Endothelial cell of umbilical vein (primary cell): Measurements from ENCODE around the gene ABAT. TPM values are rescaled to one million over a fixed set of nuclear protein-coding genes. Genes with fewer than 3 reads are reported as not detected.

Source experiments
- BruUV-seq: library from RNA; stranded (reverse); fragments of 400-500 nt; replicated peaks from 2 replicates; lab custom pipeline; 2021; lab: Mats Ljungman, UMichigan
- CTCF ChIA-PET: fragments of 300-600, 350-600 bp; sonication (Branson Sonifier 250); formaldehyde crosslinking; loops from one replicate; lab custom pipeline; 2021; ENCODE audit warnings: antibody characterized with exemption, inconsistent platforms; lab: Charles Lee
- POLR2A ChIA-PET: fragments of 300-600, 350-600 bp; sonication (Branson Sonifier 250); formaldehyde crosslinking; loops from one replicate; lab custom pipeline; 2021; ENCODE audit warnings: antibody characterized with exemption, inconsistent platforms; lab: Charles Lee
- DNase-seq: peaks from one replicate; pipeline ENCODE4 v3.0.0-alpha.2; 2011; ENCODE audit warnings: low read depth, low spot score
- FAIRE-seq: peaks from 2 replicates; lab custom pipeline; 2011; peaks lifted over from hg19 to GRCh38; lab: Jason Lieb, UNC
- H2AFZ ChIP-seq: 2 replicates; pipeline ENCODE4 v1.6.0; 2012; ENCODE audit warnings: low read depth, low read length, control low read depth, inconsistent platforms
- H3K27ac ChIP-seq: 2 replicates; pipeline ENCODE4 v1.5.1; 2011; ENCODE audit warnings: low read depth, mild to moderate bottlenecking, control low read depth, low read length, moderate library complexity; ENCODE audit not compliant: insufficient read depth
- H3K27me3 ChIP-seq, 2 experiments: 2 replicates each; pipeline versions ENCODE4 v1.6.0 to v1.6.1; 2011; ENCODE audit warnings: low read length in 2 of 2, mixed read lengths in 1 of 2; ENCODE audit not compliant: control insufficient read depth in 2 of 2, insufficient read depth in 2 of 2
- H3K36me3 ChIP-seq, 2 experiments: 2 replicates in 1 of 2; 3 replicates in 1 of 2; pipeline ENCODE4 v1.5.1; 2011; ENCODE audit warnings: low read length in 2 of 2, mild to moderate bottlenecking in 1 of 2, moderate library complexity in 1 of 2; ENCODE audit not compliant: control insufficient read depth in 2 of 2, insufficient read depth in 2 of 2; ENCODE audit errors: extremely low read depth in 1 of 2
- H3K4me1 ChIP-seq: 3 replicates; pipeline ENCODE4 v1.5.1; 2011; ENCODE audit warnings: mild to moderate bottlenecking, low read length; ENCODE audit not compliant: control insufficient read depth, insufficient read depth; ENCODE audit errors: extremely low read depth
- H3K4me2 ChIP-seq: 2 replicates; pipeline ENCODE4 v1.6.1; 2011; ENCODE audit warnings: low read length, control low read depth, mixed read lengths; ENCODE audit not compliant: insufficient read depth
- H3K4me3 ChIP-seq, 3 experiments: fragments of 200-600 bp in 1 of 3; sonication (generic), shearing (Covaris generic) in 1 of 3; replicated peaks in 1 of 3; 2 replicates each; pipeline ENCODE4 v1.5.1; 2011 to 2016; ENCODE audit warnings: control low read depth in 3 of 3, low read length in 3 of 3, mild to moderate bottlenecking in 2 of 3, inconsistent platforms in 1 of 3, low read depth in 1 of 3, moderate library complexity in 1 of 3; ENCODE audit not compliant: insufficient read depth in 1 of 3
- H3K79me2 ChIP-seq: 2 replicates; pipeline ENCODE4 v1.6.0; 2012; ENCODE audit warnings: low read length, inconsistent platforms; ENCODE audit not compliant: control insufficient read depth, insufficient read depth
- H3K9ac ChIP-seq: replicated peaks from 2 replicates; pipeline ENCODE3; 2011; ENCODE audit warnings: low read length, control low read depth; ENCODE audit not compliant: insufficient read depth; ENCODE audit errors: extremely low read depth
- H3K9me1 ChIP-seq: replicated peaks from 3 replicates; pipeline ENCODE4 v1.6.0; 2011; ENCODE audit warnings: mild to moderate bottlenecking, low read length; ENCODE audit not compliant: control insufficient read depth, insufficient read depth; ENCODE audit errors: extremely low read depth
- H3K9me3 ChIP-seq: replicated peaks from 2 replicates; pipeline ENCODE4 v1.5.1; 2012; ENCODE audit warnings: low read length, inconsistent platforms; ENCODE audit not compliant: control insufficient read depth, insufficient read depth
- H4K20me1 ChIP-seq: replicated peaks from 2 replicates; pipeline ENCODE3; 2011; ENCODE audit warnings: mild to moderate bottlenecking, low read length; ENCODE audit not compliant: control insufficient read depth, insufficient read depth; ENCODE audit errors: extremely low read depth
- CTCF ChIP-seq, 2 donors: IDR thresholded peaks; 1 replicate in 1 of 2; 2 replicates in 1 of 2; pipeline ENCODE4 v1.5.1; 2011; ENCODE audit warnings: low read length in 2 of 2, mild to moderate bottlenecking in 2 of 2, moderate library complexity in 2 of 2, control low read depth in 1 of 2, inconsistent platforms in 1 of 2, low read depth in 1 of 2; ENCODE audit not compliant: insufficient read depth in 1 of 2; ENCODE audit errors: extremely low read depth in 1 of 2
- EZH2 ChIP-seq: IDR thresholded peaks from 2 replicates; pipeline ENCODE4 v1.6.1; 2012; ENCODE audit warnings: borderline replicate concordance, low read depth, mild to moderate bottlenecking, moderate library complexity, low read length, inconsistent platforms; ENCODE audit not compliant: severe bottlenecking
- FOS ChIP-seq: IDR thresholded peaks from 2 replicates; pipeline ENCODE4 v1.6.1; 2011; ENCODE audit warnings: mild to moderate bottlenecking, low read length, moderate library complexity, borderline replicate concordance; ENCODE audit not compliant: insufficient read depth
- GATA2 ChIP-seq: IDR thresholded peaks from 2 replicates; pipeline ENCODE4 v1.7.0; 2011; ENCODE audit warnings: low read depth, mild to moderate bottlenecking, moderate library complexity, mixed read lengths, low read length; ENCODE audit not compliant: insufficient read length, insufficient read depth
- JUN ChIP-seq: IDR thresholded peaks from 2 replicates; pipeline ENCODE4 v1.6.1; 2011; ENCODE audit warnings: borderline replicate concordance, low read depth; ENCODE audit not compliant: insufficient read length, insufficient read depth
- MYC ChIP-seq: IDR thresholded peaks from one replicate; pipeline ENCODE4 v1.6.1; 2011; ENCODE audit warnings: mild to moderate bottlenecking, low read depth, low read length
- POLR2A ChIP-seq: IDR thresholded peaks from 2 replicates; pipeline ENCODE4 v1.6.1; 2012; ENCODE audit warnings: low read depth, mild to moderate bottlenecking, control low read depth, low read length
- POLR2AphosphoS5 ChIP-seq: IDR thresholded peaks from 2 replicates; pipeline ENCODE4 v1.6.1; 2012; ENCODE audit warnings: low read depth, mild to moderate bottlenecking, control low read depth, low read length, moderate library complexity; ENCODE audit not compliant: insufficient read depth
- dilution Hi-C: fragments of 300-500 bp; cut with MboI; formaldehyde crosslinking; loops from one replicate; pipeline ENCODE4 v1.15.0; 2019; ENCODE audit warnings: low sequenced_read_pairs; ENCODE audit not compliant: extremely low pct_ligation_motif_present
- intact Hi-C: fragments of 100-400 bp; cut with micrococcal nuclease; formaldehyde crosslinking; loops from one replicate; pipeline ENCODE4 v1.10.0; 2022
- polyA plus RNA-seq, 4 experiments: library from polyadenylated mRNA; depleted of rRNA in 3 of 4; stranded (reverse) in 3 of 4; unstranded in 1 of 4; fragments of >200 nt; gene quantifications; 2 replicates each; pipeline versions ENCODE4 v1.2.1 to v1.2.3, GENCODE V29; 2011 to 2012; ENCODE audit warnings: missing spikeins in 1 of 4
- total RNA-seq: library from RNA; stranded (reverse); gene quantifications from 2 replicates; pipeline ENCODE4 v1.2.3, GENCODE V29; 2021
- TF ChIP-seq, protein P1 (sequence below): IDR thresholded peaks from 2 replicates; pipeline ENCODE4 v1.6.1; 2011; ENCODE audit not compliant: insufficient read depth, insufficient read length

Gene ABAT
- total and polyA plus RNA-seq, 2 donors (not counting 3 experiments of a cell fraction or from before 2014, with no cell fraction given): 1.3 to 1.4 TPM

DNA sequence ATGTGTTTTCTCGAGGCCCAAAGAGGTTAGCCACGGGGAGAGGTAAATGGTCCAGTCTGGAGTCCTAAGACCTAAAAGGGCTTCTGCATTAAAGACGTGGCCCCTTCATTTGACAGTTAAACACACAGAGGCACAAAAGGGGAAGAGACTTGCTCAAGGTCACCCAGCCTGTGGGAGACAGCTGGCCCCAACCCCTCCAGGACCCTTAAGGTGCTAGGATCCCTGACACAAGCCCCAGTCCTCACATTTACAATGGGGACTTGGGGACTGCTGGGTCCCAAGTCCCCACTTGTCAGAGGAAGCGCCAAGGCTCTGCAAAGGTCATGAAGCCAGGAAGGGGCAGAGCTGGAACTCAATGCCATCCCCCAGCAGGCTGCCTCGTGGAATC is 1.7 kb downstream of the ABAT start:
- POLR2A ChIA-PET: no interaction called here
- Histone ChIP-seq H3K4me3 (no peak overlapping the region), H2AFZ (no peak overlapping the region), H3K27me3 (peaks cover 0 to 2% of the 10 kb centered on the region in 2 experiments), H3K9ac (no peak overlapping the region), H3K79me2 (no peaks in the 10 kb centered on the region), H3K9me3 (no peaks in the 10 kb centered on the region), H3K4me2 (no peak overlapping the region), H4K20me1 (no peaks in the 10 kb centered on the region), H3K27ac (no peak overlapping the region), H3K9me1 (no peaks in the 10 kb centered on the region), H3K4me1 (peaks cover 6% of the 10 kb centered on the region), H3K36me3 (no peaks in the 10 kb centered on the region)
- DNase-seq (no peak), FAIRE-seq (no peak)
- CTCF ChIA-PET: interaction anchor here (4.0 kb wide), 1 partner anchor 204 kb away, joined by 14 read pairs; no protein-coding TSS in a partner anchor
- dilution Hi-C loops: no loop called here
- intact Hi-C loops: no loop called here
- no TSS peak for BruUV-seq
- TF ChIP-seq MYC (no peak), EZH2 (no peak), CTCF (IDR thresholded peaks at IDR 0.05; ENCODE audit: extremely low read depth in 1 of 2, insufficient read depth in 1 of 2, low read depth in 1 of 2, low read length in 2 of 2) (no peak), POLR2A (no peak), GATA2 (no peak), FOS (no peak), JUN (no peak), POLR2AphosphoS5 (no peak)
- TF ChIP-seq, protein P1, sequence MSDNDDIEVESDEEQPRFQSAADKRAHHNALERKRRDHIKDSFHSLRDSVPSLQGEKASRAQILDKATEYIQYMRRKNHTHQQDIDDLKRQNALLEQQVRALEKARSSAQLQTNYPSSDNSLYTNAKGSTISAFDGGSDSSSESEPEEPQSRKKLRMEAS: no peak
